ENCODE measurements around the gene TMED7. TPM values are rescaled to one million over a fixed set of nuclear protein-coding genes. Genes with fewer than 3 reads are reported as not detected.
"Not testable (repeated sequence)": the region's sequence is repeated elsewhere in the genome, so short reads cannot be mapped to it uniquely, and the experiment has no call there.

TMED7 gene
- polyA plus RNA-seq (ENCODE audit: insufficient read length in 12 of 12) = 10 to 100 TPM in 11 of 12 donors, not detected in 1; 48.5 to 88.4 (median 77.5) TPM
- long read RNA-seq, donor 1, transcript TMED7-201 (3 exons, 3,757 nt) = major isoform, 33 of 54 reads
- long read RNA-seq, donor 1, partial matches to known transcripts = 21 of 54 reads
- long read RNA-seq, donor 1, other reads (novel, unspliced or antisense) = 0 of 54 reads
- long read RNA-seq, donor 2, transcript TMED7-201 (3 exons, 3,757 nt) = major isoform, 28 of 28 reads
- long read RNA-seq, donor 2, partial matches to known transcripts = 0 of 28 reads
- long read RNA-seq, donor 2, other reads (novel, unspliced or antisense) = 0 of 28 reads
- long read RNA-seq, donor 3, transcript TMED7-201 (3 exons, 3,757 nt) = major isoform, 12 of 12 reads
- long read RNA-seq, donor 3, partial matches to known transcripts = 0 of 12 reads
- long read RNA-seq, donor 3, other reads (novel, unspliced or antisense) = 0 of 12 reads
- long read RNA-seq, donor 4, transcript TMED7-201 (3 exons, 3,757 nt) = major isoform, 8 of 8 reads
- long read RNA-seq, donor 4, partial matches to known transcripts = 0 of 8 reads
- long read RNA-seq, donor 4, other reads (novel, unspliced or antisense) = 0 of 8 reads
- long read RNA-seq, donor 5, transcript TMED7-201 (3 exons, 3,757 nt) = major isoform, 34 of 34 reads
- long read RNA-seq, donor 5, partial matches to known transcripts = 0 of 34 reads
- long read RNA-seq, donor 5, other reads (novel, unspliced or antisense) = 0 of 34 reads
- long read RNA-seq, donor 6, transcript TMED7-201 (3 exons, 3,757 nt) = major isoform, 12 of 12 reads
- long read RNA-seq, donor 6, partial matches to known transcripts = 0 of 12 reads
- long read RNA-seq, donor 6, other reads (novel, unspliced or antisense) = 0 of 12 reads
- long read RNA-seq, donor 7, transcript TMED7-201 (3 exons, 3,757 nt) = major isoform, 10 of 10 reads
- long read RNA-seq, donor 7, partial matches to known transcripts = 0 of 10 reads
- long read RNA-seq, donor 7, other reads (novel, unspliced or antisense) = 0 of 10 reads
- long read RNA-seq, donor 8, transcript TMED7-201 (3 exons, 3,757 nt) = major isoform, 31 of 39 reads
- long read RNA-seq, donor 8, partial matches to known transcripts = 8 of 39 reads
- long read RNA-seq, donor 8, other reads (novel, unspliced or antisense) = 0 of 39 reads
- long read RNA-seq, donor 9, transcript TMED7-201 (3 exons, 3,757 nt) = major isoform, 10 of 10 reads
- long read RNA-seq, donor 9, partial matches to known transcripts = 0 of 10 reads
- long read RNA-seq, donor 9, other reads (novel, unspliced or antisense) = 0 of 10 reads
- long read RNA-seq, donor 10, transcript TMED7-201 (3 exons, 3,757 nt) = major isoform, 15 of 15 reads
- long read RNA-seq, donor 10, partial matches to known transcripts = 0 of 15 reads
- long read RNA-seq, donor 10, other reads (novel, unspliced or antisense) = 0 of 15 reads
- long read RNA-seq, donor 11, transcript TMED7-201 (3 exons, 3,757 nt) = major isoform, 28 of 28 reads
- long read RNA-seq, donor 11, partial matches to known transcripts = 0 of 28 reads
- long read RNA-seq, donor 11, other reads (novel, unspliced or antisense) = 0 of 28 reads

GRCh38 chr5:115625579-115626444, at the start of gene TMED7:
TMED7 (minus strand) TSS chr5:115626036; CDS start chr5:115625792, 244 bp downstream.
- DNase-seq = peak; percentile 99

GRCh38 chr5:115674782-115675181, 48.9 kb upstream of the TMED7 start:
- DNase-seq = not testable (repeated sequence)

GRCh38 chr5:115673596-115673995, 47.8 kb upstream of the TMED7 start:
- DNase-seq = no peak

- DNase-seq = no peak
These were observed 46.1 kb upstream of the TMED7 start for GRCh38 chr5:115671939-115672338.

GRCh38 chr5:115666023-115666422, 40.2 kb upstream of the TMED7 start:
- no peak for DNase-seq

GRCh38 chr5:115661563-115661962, 35.7 kb upstream of the TMED7 start:
- peak; percentile 3 for DNase-seq

GRCh38 chr5:115661101-115661500, 35.3 kb upstream of the TMED7 start:
- DNase-seq = peak; percentile 43

- DNase-seq = no peak
These were observed 32.0 kb upstream of the TMED7 start for GRCh38 chr5:115657881-115658233.

- no peak for DNase-seq
These were observed 31.5 kb upstream of the TMED7 start for GRCh38 chr5:115657125-115657880.

- no peak for DNase-seq
These were observed 30.6 kb upstream of the TMED7 start for GRCh38 chr5:115656404-115656803.

GRCh38 chr5:115655994-115656393, 30.2 kb upstream of the TMED7 start:
- no peak for DNase-seq

- no peak for DNase-seq
These were observed 23.7 kb upstream of the TMED7 start for GRCh38 chr5:115649541-115649940.

GRCh38 chr5:115648056-115648455, 22.2 kb upstream of the TMED7 start:
- DNase-seq = no peak

- not testable (repeated sequence) for DNase-seq
These were observed 19.6 kb upstream of the TMED7 start for GRCh38 chr5:115645386-115645785.

GRCh38 chr5:115644046-115644445, 18.2 kb upstream of the TMED7 start:
- no peak for DNase-seq

- DNase-seq = no peak
These were observed 16.1 kb upstream of the TMED7 start for GRCh38 chr5:115641948-115642347.

GRCh38 chr5:115640274-115640673, 14.4 kb upstream of the TMED7 start:
- DNase-seq = no peak

- DNase-seq = no peak
These were observed 13.5 kb upstream of the TMED7 start for GRCh38 chr5:115639377-115639776.

- no peak for DNase-seq
These were observed 11.7 kb upstream of the TMED7 start for GRCh38 chr5:115637507-115637906.

Measured in muscle of arm (tissue), 14 donors.